ENCODE results near the gene C2CD2. TPM values are rescaled to one million over a fixed set of nuclear protein-coding genes. Genes with fewer than 3 reads are reported as not detected.

The C2CD2 gene
- total and polyA plus RNA-seq, 8 donors: 18.3 to 24.1 (median 19.6) TPM

DNA sequence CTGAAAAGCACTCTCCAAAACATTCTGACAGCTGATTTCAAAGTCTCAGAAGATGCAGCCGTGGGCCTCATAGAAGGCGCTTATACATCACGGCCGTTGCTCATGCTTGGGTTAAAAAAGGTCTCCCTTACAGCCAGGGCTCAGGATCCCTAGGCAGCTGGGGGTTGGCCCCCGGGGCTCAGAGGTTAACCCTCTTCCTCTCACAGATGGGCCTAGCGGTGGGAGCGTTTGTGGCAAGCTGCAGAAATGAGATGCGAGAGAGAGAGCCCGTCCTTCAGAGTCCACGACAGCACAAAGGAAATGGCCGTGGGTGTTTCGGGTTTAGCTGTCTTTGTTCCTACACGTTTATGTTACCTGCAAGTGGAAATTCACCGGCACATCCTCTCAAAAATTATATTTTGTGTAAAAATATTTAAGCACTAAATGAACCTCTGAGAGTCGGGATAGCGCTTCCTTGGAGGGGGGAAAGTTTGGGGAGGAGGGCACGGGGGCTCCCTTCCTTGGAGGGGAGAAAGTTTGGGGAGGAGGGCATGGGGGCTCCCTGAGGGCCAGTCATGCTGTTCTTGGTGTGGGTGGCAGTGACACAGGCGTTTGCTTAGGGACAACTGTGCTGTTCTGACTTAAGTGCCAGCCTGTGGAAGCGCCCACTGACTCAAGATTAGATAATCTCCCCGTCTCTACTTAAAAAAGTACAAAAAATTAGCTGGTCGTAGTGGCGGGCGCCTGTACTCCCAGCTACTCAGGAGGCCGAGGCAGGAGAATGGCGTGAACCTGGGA is 54.2 kb downstream of the C2CD2 start:
- no peak for ATAC-seq
- H3K27me3 ChIP-seq: no peaks in the 10 kb centered on the region
- intact Hi-C loops (cut with DNase I): no loop called here
- no peak for DNase-seq
- peaks cover 0 to 3% of the 10 kb centered on the region in 2 donors for H3K4me1 ChIP-seq
- H3K36me3 ChIP-seq: peaks cover 0 to 55% of the 10 kb centered on the region in 2 donors
- no peak overlapping the region for H3K4me3 ChIP-seq
- H3K27ac ChIP-seq: no peak overlapping the region
- H3K9me3 ChIP-seq: no peaks in the 10 kb centered on the region
- TF ChIP-seq, protein P1, sequence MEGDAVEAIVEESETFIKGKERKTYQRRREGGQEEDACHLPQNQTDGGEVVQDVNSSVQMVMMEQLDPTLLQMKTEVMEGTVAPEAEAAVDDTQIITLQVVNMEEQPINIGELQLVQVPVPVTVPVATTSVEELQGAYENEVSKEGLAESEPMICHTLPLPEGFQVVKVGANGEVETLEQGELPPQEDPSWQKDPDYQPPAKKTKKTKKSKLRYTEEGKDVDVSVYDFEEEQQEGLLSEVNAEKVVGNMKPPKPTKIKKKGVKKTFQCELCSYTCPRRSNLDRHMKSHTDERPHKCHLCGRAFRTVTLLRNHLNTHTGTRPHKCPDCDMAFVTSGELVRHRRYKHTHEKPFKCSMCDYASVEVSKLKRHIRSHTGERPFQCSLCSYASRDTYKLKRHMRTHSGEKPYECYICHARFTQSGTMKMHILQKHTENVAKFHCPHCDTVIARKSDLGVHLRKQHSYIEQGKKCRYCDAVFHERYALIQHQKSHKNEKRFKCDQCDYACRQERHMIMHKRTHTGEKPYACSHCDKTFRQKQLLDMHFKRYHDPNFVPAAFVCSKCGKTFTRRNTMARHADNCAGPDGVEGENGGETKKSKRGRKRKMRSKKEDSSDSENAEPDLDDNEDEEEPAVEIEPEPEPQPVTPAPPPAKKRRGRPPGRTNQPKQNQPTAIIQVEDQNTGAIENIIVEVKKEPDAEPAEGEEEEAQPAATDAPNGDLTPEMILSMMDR (IDR thresholded peaks at IDR 0.05): no peak

DNA sequence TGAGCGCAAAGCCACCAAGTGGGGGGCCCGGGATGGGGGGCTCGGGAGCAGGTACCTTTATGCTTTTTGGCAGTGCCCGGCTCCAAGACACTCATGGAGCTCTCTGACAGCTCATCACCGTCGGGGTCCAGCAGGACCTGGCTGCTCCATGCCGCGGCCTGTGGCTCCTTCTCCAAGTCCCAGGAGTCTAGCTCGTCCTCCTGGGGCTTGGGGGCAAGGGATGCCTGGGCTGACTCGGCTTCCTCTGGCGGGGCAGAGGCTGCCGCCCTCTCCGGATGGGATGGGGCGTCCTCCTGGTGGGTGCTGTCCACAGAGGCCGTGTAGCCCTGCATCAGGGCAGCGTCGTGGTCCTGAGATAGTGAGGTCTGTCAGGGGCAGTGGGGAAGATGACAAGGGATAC is 54.8 kb downstream of the C2CD2 start:
- peaks cover 0 to 3% of the 10 kb centered on the region in 2 donors for H3K4me1 ChIP-seq
- intact Hi-C loops (cut with DNase I): no loop called here
- ATAC-seq: no peak
- no peaks in the 10 kb centered on the region for H3K9me3 ChIP-seq
- DNase-seq: no peak
- H3K27ac ChIP-seq: no peak overlapping the region
- no peaks in the 10 kb centered on the region for H3K27me3 ChIP-seq
- TF ChIP-seq, protein P1 (IDR thresholded peaks at IDR 0.05): no peak
- H3K4me3 ChIP-seq: no peak overlapping the region
- peaks cover 0 to 53% of the 10 kb centered on the region in 2 donors for H3K36me3 ChIP-seq

DNA sequence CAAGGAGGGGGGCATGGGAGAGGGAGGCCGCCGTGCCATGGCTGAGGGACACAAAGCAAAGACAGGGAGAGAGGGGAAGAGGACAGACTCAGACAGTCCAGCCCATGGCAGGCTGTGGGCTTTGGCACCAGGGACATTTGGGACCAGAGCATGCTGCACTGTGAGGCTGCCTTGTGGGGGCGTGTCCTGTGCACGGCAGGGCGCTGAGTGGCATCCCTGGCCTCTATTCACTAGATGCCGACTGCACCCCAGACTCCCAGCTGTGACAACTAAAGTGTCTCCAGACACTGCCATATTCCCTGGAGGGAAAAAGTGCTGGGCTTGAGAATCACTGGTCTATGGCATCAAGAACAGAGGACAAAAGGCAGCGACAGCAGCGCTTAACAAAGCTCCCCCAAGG is 56.1 kb downstream of the C2CD2 start:
- ATAC-seq: no peak
- H3K36me3 ChIP-seq: peaks cover 0 to 51% of the 10 kb centered on the region in 2 donors
- intact Hi-C loops (cut with DNase I): no loop called here

DNA sequence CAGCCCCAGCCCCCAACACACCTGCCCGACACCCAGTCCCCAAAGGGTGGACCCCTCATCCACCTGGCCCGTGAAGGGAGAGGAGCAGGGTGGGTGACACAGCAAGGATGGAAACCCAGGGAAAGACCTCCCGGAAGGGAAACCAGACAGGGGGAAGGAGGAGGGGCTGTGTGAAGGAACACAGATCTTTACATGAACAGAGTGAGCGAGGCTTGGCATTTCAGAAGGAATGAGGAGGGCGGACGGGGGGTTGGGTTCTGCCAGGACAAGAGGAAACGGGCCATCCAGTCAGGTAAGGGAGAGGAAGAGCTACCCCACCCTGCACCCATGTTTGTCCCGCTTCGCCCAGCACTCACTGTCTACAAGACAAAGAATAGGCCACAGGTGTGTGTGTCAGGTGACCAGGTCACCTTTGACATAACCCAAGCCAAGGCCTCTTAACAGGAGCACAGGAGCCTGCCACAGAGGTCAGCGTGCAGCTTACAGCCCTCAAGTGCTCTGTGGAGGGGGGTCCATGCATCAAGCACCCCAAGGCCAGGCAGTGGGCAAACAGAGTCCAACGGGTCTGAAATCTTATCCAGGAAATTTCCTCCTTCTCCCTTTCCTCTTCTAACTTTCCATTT is 56.7 kb downstream of the C2CD2 start:
- TF ChIP-seq, protein P1 (IDR thresholded peaks at IDR 0.05): no peak
- H3K4me1 ChIP-seq: peaks cover 0 to 3% of the 10 kb centered on the region in 2 donors
- DNase-seq (no peak), ATAC-seq (no peak)
- no peaks in the 10 kb centered on the region for H3K27me3 ChIP-seq
- intact Hi-C loops (cut with DNase I): no loop called here
- H3K36me3 ChIP-seq: peaks cover 0 to 52% of the 10 kb centered on the region in 2 donors
- no peak overlapping the region for H3K27ac ChIP-seq
- no peaks in the 10 kb centered on the region for H3K9me3 ChIP-seq
- H3K4me3 ChIP-seq: no peak overlapping the region

More for the DNA sequence above, 56.1 kb downstream of the C2CD2 start:
- H3K27ac ChIP-seq: no peak overlapping the region
- TF ChIP-seq, protein P1 (IDR thresholded peaks at IDR 0.05): no peak
- no peaks in the 10 kb centered on the region for H3K9me3 ChIP-seq
- no peak overlapping the region for H3K4me3 ChIP-seq
- no peaks in the 10 kb centered on the region for H3K27me3 ChIP-seq
- peaks cover 0 to 3% of the 10 kb centered on the region in 2 donors for H3K4me1 ChIP-seq
- no peak for DNase-seq
